HuH-7 (cell line): ENCODE data around the gene SHC4.
A peak's percentile ranks its signal among the peaks of the same experiment; 100 is the strongest.
"Not testable (repeated sequence)": the region's sequence is repeated elsewhere in the genome, so short reads cannot be mapped to it uniquely, and the experiment has no call there.

Experiments used
- DNase-seq: peaks from one replicate; pipeline ENCODE4 v3.0.0; 2011; ENCODE audit warnings: low spot score

The SHC4 gene, protein sequence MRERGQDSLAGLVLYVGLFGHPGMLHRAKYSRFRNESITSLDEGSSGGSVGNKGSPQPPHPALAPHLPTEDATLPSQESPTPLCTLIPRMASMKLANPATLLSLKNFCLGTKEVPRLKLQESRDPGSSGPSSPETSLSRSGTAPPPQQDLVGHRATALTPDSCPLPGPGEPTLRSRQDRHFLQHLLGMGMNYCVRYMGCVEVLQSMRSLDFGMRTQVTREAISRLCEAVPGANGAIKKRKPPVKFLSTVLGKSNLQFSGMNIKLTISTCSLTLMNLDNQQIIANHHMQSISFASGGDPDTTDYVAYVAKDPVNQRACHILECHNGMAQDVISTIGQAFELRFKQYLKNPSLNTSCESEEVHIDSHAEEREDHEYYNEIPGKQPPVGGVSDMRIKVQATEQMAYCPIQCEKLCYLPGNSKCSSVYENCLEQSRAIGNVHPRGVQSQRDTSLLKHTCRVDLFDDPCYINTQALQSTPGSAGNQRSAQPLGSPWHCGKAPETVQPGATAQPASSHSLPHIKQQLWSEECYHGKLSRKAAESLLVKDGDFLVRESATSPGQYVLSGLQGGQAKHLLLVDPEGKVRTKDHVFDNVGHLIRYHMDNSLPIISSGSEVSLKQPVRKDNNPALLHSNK

GRCh38 chr15:48963524-48964113 lies at the start of gene SHC4:
Gene SHC4, minus strand, starts transcription at chr15:48963919. Its CDS starts 904 bp downstream, at chr15:48963015.
- peak; percentile 72 for DNase-seq

DNA sequence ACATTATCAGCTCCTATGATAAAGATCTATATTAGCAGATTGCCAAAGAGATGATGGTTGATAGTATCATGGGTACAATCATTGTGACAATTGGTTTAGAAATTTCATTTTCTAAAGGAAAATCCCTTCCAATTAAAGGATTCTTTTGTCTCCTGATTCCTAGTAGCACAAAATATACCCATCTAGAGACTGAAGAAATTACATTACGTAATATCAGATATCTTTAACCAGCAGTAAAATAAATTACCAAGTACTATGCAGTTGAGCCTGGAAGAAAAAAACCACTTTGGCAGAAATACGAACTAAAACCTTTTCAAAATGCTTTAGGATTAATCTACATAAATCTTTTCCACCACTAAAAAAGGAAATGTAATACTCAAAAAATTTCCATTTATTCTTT lies 35.6 kb upstream of the SHC4 start:
- DNase-seq, result no peak

GRCh38 chr15:48996276-48996675 lies 32.6 kb upstream of the SHC4 start:
- DNase-seq, result no peak

- no peak for DNase-seq
Measured at GRCh38 chr15:48993380-48993779, 29.7 kb upstream of the SHC4 start.

- DNase-seq, result no peak
Measured at GRCh38 chr15:48992545-48992944, 28.8 kb upstream of the SHC4 start.

- no peak for DNase-seq
Measured at GRCh38 chr15:48992096-48992495, 28.4 kb upstream of the SHC4 start.

GRCh38 chr15:48989170-48989569 lies 25.5 kb upstream of the SHC4 start:
- DNase-seq, result no peak

GRCh38 chr15:48987142-48987541 lies 23.4 kb upstream of the SHC4 start:
- no peak for DNase-seq

GRCh38 chr15:48986240-48986639 lies 22.5 kb upstream of the SHC4 start:
- DNase-seq, result no peak

DNA sequence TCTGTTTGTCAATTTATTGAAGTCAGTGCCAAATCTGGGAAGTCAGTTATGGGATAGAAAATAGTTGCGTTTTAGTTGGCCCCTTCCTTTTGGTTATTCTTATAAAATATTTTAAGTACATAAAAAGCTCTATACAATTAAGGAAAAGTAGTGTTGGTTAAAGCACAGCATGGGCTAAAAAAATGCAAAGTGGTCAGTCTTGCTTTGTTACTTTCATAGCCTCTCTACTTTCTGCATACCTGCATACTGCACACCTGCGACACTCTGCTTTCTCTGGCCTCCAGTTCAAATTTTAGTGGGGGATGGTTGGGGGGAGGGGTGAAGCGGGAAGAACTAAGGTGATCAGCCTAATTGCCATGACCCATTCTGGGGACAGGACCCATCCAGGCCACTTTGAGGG lies 21.8 kb upstream of the SHC4 start:
- no peak for DNase-seq

DNA sequence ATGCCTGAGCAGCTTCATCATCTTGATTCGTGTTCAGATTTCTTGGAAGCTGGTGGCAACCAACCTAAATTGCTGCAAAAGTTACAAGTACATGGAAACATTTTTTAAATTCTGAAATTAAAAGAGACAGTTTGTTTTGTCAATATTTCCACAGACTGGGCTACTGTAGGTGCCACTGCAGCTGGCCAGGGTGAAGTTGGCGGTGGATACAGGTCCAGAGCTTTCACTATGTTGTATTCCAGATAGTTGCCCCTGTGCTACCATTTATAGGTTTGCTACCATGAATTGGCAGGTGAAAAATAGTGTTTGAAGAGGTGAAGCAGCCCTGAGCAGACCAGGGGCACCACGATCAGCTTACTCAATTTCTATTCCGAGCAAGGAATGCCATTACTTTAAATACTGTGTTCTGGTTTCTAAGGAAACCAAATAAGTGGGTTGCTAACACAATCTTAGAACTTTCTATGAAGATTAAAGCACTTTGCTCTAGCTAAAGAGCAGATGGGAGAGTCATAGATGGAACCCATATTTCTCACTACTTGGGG lies 21.2 kb upstream of the SHC4 start:
- no peak for DNase-seq

DNA sequence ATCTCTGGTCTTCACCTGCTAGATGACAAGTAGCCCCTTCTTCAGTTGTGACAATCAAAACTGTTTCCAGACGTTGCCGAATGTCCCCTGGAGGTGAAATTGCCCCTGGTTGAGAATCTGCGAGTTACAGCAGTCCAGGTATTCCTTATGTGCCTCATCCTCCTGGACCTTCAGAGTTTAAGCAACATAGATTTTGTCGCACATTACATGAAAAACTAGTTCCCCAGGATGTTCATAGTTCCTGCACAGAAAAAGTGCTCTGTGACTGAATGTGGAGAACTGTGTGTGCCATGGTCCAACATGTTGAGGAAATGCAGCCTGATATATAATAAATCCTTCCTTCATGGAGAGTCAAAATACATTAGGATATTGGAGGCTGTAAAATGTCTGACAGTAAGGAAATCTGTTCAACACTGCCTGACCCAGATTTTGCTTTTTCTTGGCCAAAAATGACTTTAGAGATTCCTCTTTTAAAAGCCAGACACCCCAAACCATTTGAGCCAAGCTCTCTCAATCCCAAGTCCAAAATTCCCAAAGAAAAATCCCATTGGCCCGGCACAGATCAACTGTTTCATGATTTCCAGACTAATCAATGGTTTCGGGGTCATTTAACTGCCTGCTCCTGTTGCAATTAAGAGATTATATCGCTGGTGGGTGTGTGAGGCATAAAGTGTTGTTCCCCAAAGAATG lies 20.4 kb upstream of the SHC4 start:
- DNase-seq, result no peak

GRCh38 chr15:48983300-48983699 lies 19.6 kb upstream of the SHC4 start:
- DNase-seq, result no peak

- no peak for DNase-seq
Measured at GRCh38 chr15:48981941-48982340, 18.2 kb upstream of the SHC4 start.

DNA sequence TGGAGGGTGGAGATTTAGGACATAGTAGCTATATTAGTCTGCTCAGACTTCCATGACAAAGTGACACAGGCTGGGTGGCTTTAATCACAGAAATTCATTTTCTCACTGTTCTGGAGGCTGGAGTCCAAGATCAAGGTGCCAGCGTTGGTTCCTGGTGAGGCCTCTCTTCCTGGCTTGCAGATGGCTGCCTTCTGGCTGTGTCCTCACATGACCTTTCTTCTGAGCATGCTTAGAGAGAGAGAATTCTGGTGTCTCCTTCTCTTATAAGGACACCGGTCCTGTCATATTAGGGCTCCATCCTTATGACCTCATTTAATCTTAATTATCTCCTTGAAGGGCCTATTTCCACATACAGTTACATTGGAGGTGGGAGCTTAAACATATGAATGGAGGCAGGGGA lies 14.9 kb upstream of the SHC4 start:
- DNase-seq, result no peak

DNA sequence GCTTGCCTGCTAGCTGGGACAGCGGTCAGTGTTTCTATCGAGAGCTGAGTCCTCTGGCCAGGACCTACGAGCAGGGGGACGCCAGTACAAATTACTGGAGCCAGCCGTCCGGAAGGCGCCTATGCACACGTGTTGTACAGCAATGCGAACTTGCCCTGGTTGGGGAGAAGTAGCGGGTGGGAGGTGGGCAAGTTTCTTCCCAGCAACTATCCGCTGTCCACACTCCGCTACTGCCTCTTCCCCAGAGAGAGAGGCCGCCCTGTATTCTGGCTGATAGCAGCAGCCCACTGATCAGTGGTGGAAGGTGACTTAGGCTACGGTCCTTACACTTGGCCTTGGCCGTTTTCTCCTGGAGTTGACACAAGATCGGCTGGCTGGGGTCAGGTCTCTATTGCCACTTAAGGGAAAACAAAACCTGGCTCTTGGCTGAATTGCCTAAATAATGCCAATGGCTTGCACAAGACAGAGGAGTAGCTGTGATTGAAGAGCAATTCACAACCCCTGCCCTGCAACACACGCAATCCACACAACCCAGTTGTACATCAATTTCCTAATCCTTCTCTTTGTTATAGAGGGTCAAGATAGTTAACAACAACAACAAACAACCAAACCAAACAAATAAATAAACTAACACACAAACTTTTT lies 12.8 kb upstream of the SHC4 start:
- DNase-seq, result no peak

- DNase-seq, result peak; percentile 71
Measured at GRCh38 chr15:48975472-48976419, 12.0 kb upstream of the SHC4 start.

DNA sequence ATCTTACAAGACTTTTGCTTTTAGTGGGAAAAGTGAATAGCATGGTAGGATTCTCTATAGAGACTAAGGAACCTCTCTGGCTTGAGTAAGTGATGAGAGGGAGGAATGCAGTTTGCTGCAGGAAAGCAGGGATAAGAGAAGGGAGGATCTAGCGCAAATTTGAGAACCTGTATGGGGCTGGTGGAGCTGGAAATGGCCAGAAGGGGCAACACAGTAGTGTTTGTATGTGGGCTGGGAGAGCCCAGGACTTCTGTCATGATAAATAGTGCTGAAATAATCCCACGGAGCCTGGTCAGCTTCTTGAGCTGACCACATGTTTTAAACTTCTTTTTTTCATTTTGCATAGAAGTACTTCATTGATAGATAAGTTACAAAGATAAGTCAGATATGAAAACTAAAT lies 11.2 kb upstream of the SHC4 start:
- DNase-seq, result peak; percentile 48

DNA sequence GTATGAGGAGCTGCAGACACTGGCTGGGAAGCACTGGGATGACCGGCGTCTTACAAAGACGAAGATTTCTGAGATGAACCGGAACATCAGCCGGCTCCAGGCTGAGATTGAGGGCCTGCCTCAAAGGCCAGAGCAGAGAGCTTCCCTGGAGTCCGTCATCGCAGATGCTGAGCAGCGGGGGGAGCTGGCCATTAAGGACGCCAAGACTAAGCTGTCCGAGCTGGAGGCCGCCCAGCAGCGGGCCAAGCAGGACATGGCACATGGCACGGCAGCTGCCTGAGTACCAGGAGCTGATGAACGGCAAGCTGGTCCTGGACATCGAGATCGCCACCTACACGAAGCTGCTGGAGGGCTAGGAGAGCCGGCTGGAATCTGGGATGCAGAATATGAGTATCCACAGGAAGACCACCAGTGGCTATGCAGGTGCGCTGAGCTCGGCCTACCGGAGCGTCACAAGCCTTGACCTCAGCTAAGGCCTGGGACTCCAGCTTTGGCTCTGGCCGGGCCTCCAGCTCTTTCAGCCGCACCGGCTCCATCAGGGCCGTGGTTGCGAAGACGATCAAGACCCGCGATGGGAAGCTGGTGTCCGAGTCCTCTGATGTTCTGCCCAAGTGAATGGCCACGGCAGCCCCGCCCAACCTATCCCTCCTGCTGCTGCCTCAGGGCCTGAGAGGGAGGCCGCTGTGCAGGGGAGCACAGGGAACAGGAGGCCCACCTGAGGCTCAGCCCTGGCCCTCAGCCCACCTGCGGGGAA lies 9.2 kb upstream of the SHC4 start:
- DNase-seq, result no peak

- not testable (repeated sequence) for DNase-seq
Measured at GRCh38 chr15:48970926-48971325, 7.2 kb upstream of the SHC4 start.
